Measurements from ENCODE around the gene USP20.

DNA sequence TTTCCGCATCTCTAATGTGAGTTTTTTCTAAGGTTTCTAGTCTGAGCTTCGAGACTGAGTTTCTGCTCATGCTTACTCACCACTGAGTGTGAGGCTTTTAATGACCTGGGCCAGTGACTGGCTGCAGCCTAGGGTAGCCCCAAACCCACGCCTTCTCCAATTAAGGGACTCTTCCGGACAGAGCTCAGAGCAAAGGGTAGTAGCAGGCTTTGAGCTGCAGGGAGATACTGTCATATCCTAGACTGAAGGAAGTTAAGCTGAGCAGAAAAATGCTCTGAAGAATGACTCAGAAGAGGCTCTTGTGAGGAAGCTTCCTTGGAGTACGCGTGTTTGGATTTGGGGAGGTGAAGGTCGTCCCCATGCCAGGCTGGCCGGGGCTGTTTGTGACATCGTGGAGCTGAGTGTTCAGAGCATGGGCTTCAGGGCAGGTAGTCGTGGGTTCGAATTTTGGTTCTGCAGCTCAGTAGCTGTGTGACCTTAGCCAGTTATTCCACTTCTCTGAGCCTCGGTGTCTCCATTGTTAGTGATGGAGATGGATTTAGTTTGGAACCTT, 3.5 kb downstream of the USP20 start:
- TF ChIP-seq, protein P1, sequence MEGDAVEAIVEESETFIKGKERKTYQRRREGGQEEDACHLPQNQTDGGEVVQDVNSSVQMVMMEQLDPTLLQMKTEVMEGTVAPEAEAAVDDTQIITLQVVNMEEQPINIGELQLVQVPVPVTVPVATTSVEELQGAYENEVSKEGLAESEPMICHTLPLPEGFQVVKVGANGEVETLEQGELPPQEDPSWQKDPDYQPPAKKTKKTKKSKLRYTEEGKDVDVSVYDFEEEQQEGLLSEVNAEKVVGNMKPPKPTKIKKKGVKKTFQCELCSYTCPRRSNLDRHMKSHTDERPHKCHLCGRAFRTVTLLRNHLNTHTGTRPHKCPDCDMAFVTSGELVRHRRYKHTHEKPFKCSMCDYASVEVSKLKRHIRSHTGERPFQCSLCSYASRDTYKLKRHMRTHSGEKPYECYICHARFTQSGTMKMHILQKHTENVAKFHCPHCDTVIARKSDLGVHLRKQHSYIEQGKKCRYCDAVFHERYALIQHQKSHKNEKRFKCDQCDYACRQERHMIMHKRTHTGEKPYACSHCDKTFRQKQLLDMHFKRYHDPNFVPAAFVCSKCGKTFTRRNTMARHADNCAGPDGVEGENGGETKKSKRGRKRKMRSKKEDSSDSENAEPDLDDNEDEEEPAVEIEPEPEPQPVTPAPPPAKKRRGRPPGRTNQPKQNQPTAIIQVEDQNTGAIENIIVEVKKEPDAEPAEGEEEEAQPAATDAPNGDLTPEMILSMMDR (IDR thresholded peaks at IDR 0.05), result no peak
- peak in 1 of 2 donors; percentile 64 for TF ChIP-seq POLR2A (IDR thresholded peaks at IDR 0.05)
